CD8-positive, alpha-beta memory T cell (primary cell): ENCODE measurements around the gene BIN1. TPM values are rescaled to one million over a fixed set of nuclear protein-coding genes. Genes with fewer than 3 reads are reported as not detected.
A peak's percentile ranks its signal among the peaks of the same experiment; 100 is the strongest.

Experiments used
- CTCF ChIA-PET: fragments of 350-600 bp; sonication (Branson Sonifier 250); formaldehyde crosslinking; loops from one replicate; lab custom pipeline; 2021; ENCODE audit warnings: antibody characterized with exemption; lab: Charles Lee
- POLR2A ChIA-PET: fragments of 350-600 bp; sonication (Branson Sonifier 250); formaldehyde crosslinking; loops from one replicate; lab custom pipeline; 2021; ENCODE audit warnings: antibody characterized with exemption; lab: Charles Lee
- DNase-seq, 5 donors: peaks; one replicate each; pipeline versions ENCODE4 v3.0.0 to v3.0.0-alpha.2; 2020 to 2022; ENCODE audit warnings: mixed read lengths in 1 of 5
- H3K27ac ChIP-seq: one replicate; pipeline ENCODE4 v1.7.0; 2013; ENCODE audit warnings: low read depth, mild to moderate bottlenecking, low read length, moderate library complexity
- H3K27me3 ChIP-seq: 2 replicates; pipeline ENCODE4 v1.7.0; 2013; ENCODE audit warnings: low read length, mild to moderate bottlenecking; ENCODE audit not compliant: insufficient read depth, poor library complexity, severe bottlenecking
- H3K36me3 ChIP-seq: 2 replicates; pipeline ENCODE4 v1.7.0; 2013; ENCODE audit warnings: mild to moderate bottlenecking, low read length, moderate library complexity; ENCODE audit not compliant: insufficient read depth
- H3K4me1 ChIP-seq: 2 replicates; pipeline ENCODE4 v1.7.0; 2013; ENCODE audit warnings: mild to moderate bottlenecking, low read length, moderate library complexity; ENCODE audit not compliant: insufficient read depth
- H3K4me3 ChIP-seq: 2 replicates; pipeline ENCODE4 v1.7.0; 2013; ENCODE audit warnings: mild to moderate bottlenecking, low read length
- H3K9me3 ChIP-seq: 2 replicates; pipeline ENCODE4 v1.7.0; 2013; ENCODE audit warnings: mild to moderate bottlenecking, low read length
- H3K27ac Mint-ChIP-seq, 8 donors: one replicate each; pipeline ENCODE4 v1.8.0; 2020 to 2021; ENCODE audit warnings: mixed read lengths in 8 of 8, mild to moderate bottlenecking in 6 of 8, inconsistent platforms in 3 of 8, moderate library complexity in 3 of 8
- H3K27me3 Mint-ChIP-seq, 2 donors: one replicate each; pipeline ENCODE4 v1.8.0; 2020 to 2021; ENCODE audit warnings: mixed read lengths in 2 of 2, mild to moderate bottlenecking in 1 of 2, moderate library complexity in 1 of 2
- H3K36me3 Mint-ChIP-seq, 3 donors: one replicate each; pipeline ENCODE4 v1.8.0; 2020 to 2021; ENCODE audit warnings: mixed read lengths in 3 of 3, inconsistent platforms in 1 of 3, mild to moderate bottlenecking in 1 of 3
- H3K4me1 Mint-ChIP-seq, 3 donors: one replicate each; pipeline ENCODE4 v1.8.0; 2020 to 2021; ENCODE audit warnings: mixed read lengths in 3 of 3, inconsistent platforms in 1 of 3, mild to moderate bottlenecking in 1 of 3
- H3K4me3 Mint-ChIP-seq, 7 donors: one replicate each; pipeline ENCODE4 v1.8.0; 2020 to 2021; ENCODE audit warnings: mixed read lengths in 7 of 7, mild to moderate bottlenecking in 6 of 7, moderate library complexity in 4 of 7, inconsistent platforms in 2 of 7
- H3K9me3 Mint-ChIP-seq, 5 donors: one replicate each; pipeline ENCODE4 v1.8.0; 2020 to 2022; ENCODE audit warnings: mixed read lengths in 5 of 5, mild to moderate bottlenecking in 3 of 5, moderate library complexity in 2 of 5, inconsistent platforms in 1 of 5
- polyA plus RNA-seq: library from polyadenylated mRNA; unstranded; fragments of 300-500 nt; fragmentation: Illumina TruSeq; gene quantifications from one replicate; pipeline ENCODE4 v1.2.3, GENCODE V29; 2021
- total RNA-seq, 2 experiments: library from RNA; stranded (reverse); gene quantifications; one replicate each; pipeline ENCODE4 v1.2.3, GENCODE V29; 2021

Gene BIN1
- total and polyA plus RNA-seq, 3 experiments from 2014 or later, result 84.9 to 163 (median 87.3) TPM

GRCh38 chr2:127068351-127068741 lies 38.6 kb downstream of the BIN1 start:
- no peaks in the 10 kb centered on the region for H3K27me3 ChIP-seq
- peaks cover 30 to 76% (median 33%) of the 10 kb centered on the region in 3 donors for H3K4me1 Mint-ChIP-seq
- peaks cover 12% of the 10 kb centered on the region for H3K36me3 ChIP-seq
- peaks cover 0 to 80% (median 2%) of the 10 kb centered on the region in 3 donors for H3K36me3 Mint-ChIP-seq
- H3K9me3 Mint-ChIP-seq, result no peaks in the 10 kb centered on the region
- no peak overlapping the region for H3K4me3 ChIP-seq
- H3K9me3 ChIP-seq, result no peaks in the 10 kb centered on the region
- peaks cover 17% of the 10 kb centered on the region for H3K4me1 ChIP-seq
- POLR2A ChIA-PET, result interaction anchor here (1.8 kb wide), 1 partner anchor 12 kb away, joined by 8 read pairs; no protein-coding TSS in a partner anchor
- DNase-seq, result no peak
- H3K27ac Mint-ChIP-seq, result peak overlapping the region in 5 of 8 donors; percentile 24 to 85 (median 74)
- no peaks in the 10 kb centered on the region for H3K27me3 Mint-ChIP-seq
- CTCF ChIA-PET, result interaction anchor here (0.7 to 6.0 kb wide), 27 partner anchors 11 to 411 kb away, joined by 3 to 108 read pairs (median 4); partner anchors contain the start of gene BIN1
- no peak overlapping the region for H3K4me3 Mint-ChIP-seq
- H3K27ac ChIP-seq, result no peak overlapping the region

- no peak overlapping the region for H3K4me3 ChIP-seq
- Mint-ChIP-seq H3K27me3 (no peaks in the 10 kb centered on the region), H3K27ac (peak overlapping the region in 7 of 8 donors; percentile 54 to 85 (median 78)), H3K36me3 (peaks cover 0 to 81% (median 2%) of the 10 kb centered on the region in 3 donors), H3K4me1 (peaks cover 30 to 71% (median 33%) of the 10 kb centered on the region in 3 donors), H3K4me3 (no peak overlapping the region), H3K9me3 (no peaks in the 10 kb centered on the region)
- H3K27me3 ChIP-seq, result no peaks in the 10 kb centered on the region
- H3K4me1 ChIP-seq, result peaks cover 17% of the 10 kb centered on the region
- ChIA-PET POLR2A (interaction anchor here (0.6 to 1.8 kb wide), 2 partner anchors 13 to 14 kb away, joined by 8 read pairs; no protein-coding TSS in a partner anchor), CTCF (interaction anchor here (0.6 to 6.0 kb wide), 32 partner anchors 11 to 411 kb away, joined by 3 to 108 read pairs (median 4); partner anchors contain the start of gene BIN1)
- H3K27ac ChIP-seq, result peak overlapping the region; percentile 16
- no peaks in the 10 kb centered on the region for H3K9me3 ChIP-seq
- DNase-seq, result peak; percentile 49 to 79 (median 56)
- peaks cover 17% of the 10 kb centered on the region for H3K36me3 ChIP-seq
Measured at GRCh38 chr2:127067620-127068350, 39.2 kb downstream of the BIN1 start.

- Mint-ChIP-seq H3K36me3 (peaks cover 0 to 80% (median 5%) of the 10 kb centered on the region in 3 donors), H3K27me3 (no peaks in the 10 kb centered on the region), H3K9me3 (no peaks in the 10 kb centered on the region), H3K4me1 (peaks cover 24 to 63% (median 28%) of the 10 kb centered on the region in 3 donors), H3K4me3 (no peak overlapping the region), H3K27ac (peak overlapping the region in 5 of 8 donors; percentile 33 to 87 (median 47))
- no peak overlapping the region for H3K27ac ChIP-seq
- peaks cover 19% of the 10 kb centered on the region for H3K36me3 ChIP-seq
- H3K27me3 ChIP-seq, result no peaks in the 10 kb centered on the region
- H3K4me1 ChIP-seq, result peaks cover 17% of the 10 kb centered on the region
- ChIA-PET POLR2A (interaction anchor here (0.6 kb wide), 1 partner anchor 15 kb away, joined by 8 read pairs; no protein-coding TSS in a partner anchor), CTCF (interaction anchor here (1.3 to 6.0 kb wide), 10 partner anchors 12 to 412 kb away, joined by 3 to 108 read pairs (median 7); partner anchors contain the start of gene BIN1)
- no peaks in the 10 kb centered on the region for H3K9me3 ChIP-seq
- H3K4me3 ChIP-seq, result no peak overlapping the region
- no peak for DNase-seq
Measured at GRCh38 chr2:127066942-127067341, 40.0 kb downstream of the BIN1 start.

GRCh38 chr2:127065940-127066318 lies 41.0 kb downstream of the BIN1 start:
- Histone ChIP-seq H3K4me1 (peaks cover 17% of the 10 kb centered on the region), H3K27me3 (no peaks in the 10 kb centered on the region), H3K36me3 (peaks cover 19% of the 10 kb centered on the region), H3K9me3 (no peaks in the 10 kb centered on the region), H3K27ac (no peak overlapping the region), H3K4me3 (no peak overlapping the region)
- no peak overlapping the region for H3K4me3 Mint-ChIP-seq
- peak overlapping the region in 4 of 8 donors; percentile 33 to 75 (median 56) for H3K27ac Mint-ChIP-seq
- no peak for DNase-seq
- no peaks in the 10 kb centered on the region for H3K27me3 Mint-ChIP-seq
- ChIA-PET POLR2A (no interaction called here), CTCF (interaction anchor here (1.2 to 5.6 kb wide), 4 partner anchors 14 to 108 kb away, joined by 3 to 108 read pairs (median 22); partner anchors contain the start of gene BIN1)
- H3K36me3 Mint-ChIP-seq, result peaks cover 0 to 79% (median 5%) of the 10 kb centered on the region in 3 donors
- peaks cover 18 to 53% (median 23%) of the 10 kb centered on the region in 3 donors for H3K4me1 Mint-ChIP-seq
- no peaks in the 10 kb centered on the region for H3K9me3 Mint-ChIP-seq

- Mint-ChIP-seq H3K4me1 (peaks cover 14 to 48% (median 20%) of the 10 kb centered on the region in 3 donors), H3K27ac (peak overlapping the region in 6 of 8 donors; percentile 52 to 75 (median 62)), H3K36me3 (peaks cover 0 to 78% (median 5%) of the 10 kb centered on the region in 3 donors), H3K9me3 (no peaks in the 10 kb centered on the region), H3K4me3 (no peak overlapping the region), H3K27me3 (no peaks in the 10 kb centered on the region)
- ChIA-PET POLR2A (no interaction called here), CTCF (interaction anchor here (1.2 to 5.6 kb wide), 4 partner anchors 14 to 109 kb away, joined by 3 to 108 read pairs (median 22); partner anchors contain the start of gene BIN1)
- Histone ChIP-seq H3K9me3 (no peaks in the 10 kb centered on the region), H3K27ac (peak overlapping the region; percentile 57), H3K4me3 (no peak overlapping the region), H3K4me1 (peaks cover 17% of the 10 kb centered on the region), H3K36me3 (peaks cover 19% of the 10 kb centered on the region), H3K27me3 (no peaks in the 10 kb centered on the region)
- no peak for DNase-seq
Measured at GRCh38 chr2:127065299-127065939, 41.5 kb downstream of the BIN1 start.

- H3K4me1 Mint-ChIP-seq, result peaks cover 14 to 41% (median 17%) of the 10 kb centered on the region in 3 donors
- H3K4me3 Mint-ChIP-seq, result no peak overlapping the region
- Histone ChIP-seq H3K27ac (peak overlapping the region; percentile 57), H3K36me3 (peaks cover 19% of the 10 kb centered on the region), H3K27me3 (no peaks in the 10 kb centered on the region), H3K9me3 (no peaks in the 10 kb centered on the region), H3K4me1 (peaks cover 17% of the 10 kb centered on the region), H3K4me3 (no peak overlapping the region)
- H3K27me3 Mint-ChIP-seq, result no peaks in the 10 kb centered on the region
- peak overlapping the region in 5 of 8 donors; percentile 29 to 87 (median 63) for H3K27ac Mint-ChIP-seq
- POLR2A ChIA-PET, result no interaction called here
- DNase-seq, result peak in 3 of 5 donors; percentile 31 to 72 (median 39)
- peaks cover 0 to 78% (median 5%) of the 10 kb centered on the region in 3 donors for H3K36me3 Mint-ChIP-seq
- CTCF ChIA-PET, result interaction anchor here (1.2 to 5.6 kb wide), 3 partner anchors 14 to 42 kb away, joined by 3 to 108 read pairs (median 12); partner anchors contain the start of gene BIN1
- no peaks in the 10 kb centered on the region for H3K9me3 Mint-ChIP-seq
Measured at GRCh38 chr2:127064642-127065250, 42.2 kb downstream of the BIN1 start.
